Neural cell (in vitro differentiated cells): Measurements from ENCODE around the gene CKM. TPM values are rescaled to one million over a fixed set of nuclear protein-coding genes. Genes with fewer than 3 reads are reported as not detected.

Experiments
- H2AFZ ChIP-seq: fragments of 200-600, 300-800 bp; sonication (generic), shearing (Covaris generic); 2 replicates; pipeline ENCODE4 v1.6.0; 2014; ENCODE audit warnings: low read depth, mild to moderate bottlenecking, antibody characterized with exemption, low read length, moderate library complexity
- H3F3A ChIP-seq: fragments of 200-600 bp; shearing (Covaris generic); 2 replicates; pipeline ENCODE4 v1.6.1; 2016; ENCODE audit warnings: mild to moderate bottlenecking, moderate library complexity, mixed read lengths, antibody characterized with exemption, low read length; ENCODE audit not compliant: insufficient read depth, poor library complexity, severe bottlenecking
- H3K27ac ChIP-seq: fragments of 200-600, 300-800 bp; sonication (generic), shearing (Covaris generic); 2 replicates; pipeline ENCODE4 v1.5.1; 2014; ENCODE audit warnings: mild to moderate bottlenecking, low read length, moderate library complexity
- H3K27me3 ChIP-seq: fragments of 300-800, 200-600 bp; sonication (generic), shearing (Covaris generic); 2 replicates; pipeline ENCODE4 v1.6.0; 2014; ENCODE audit warnings: mild to moderate bottlenecking, low read depth, low read length, moderate library complexity; ENCODE audit not compliant: insufficient read depth
- H3K36me3 ChIP-seq: fragments of 300-800, 200-600 bp; sonication (generic), shearing (Covaris generic); 2 replicates; pipeline ENCODE4 v1.5.1; 2014; ENCODE audit warnings: mild to moderate bottlenecking, antibody characterized with exemption, low read length, moderate library complexity; ENCODE audit not compliant: insufficient read depth
- H3K4me2 ChIP-seq: fragments of 300-800, 200-600 bp; sonication (generic), shearing (Covaris generic); 2 replicates; pipeline ENCODE4 v1.6.0; 2014; ENCODE audit warnings: mild to moderate bottlenecking, low read length
- H3K4me3 ChIP-seq: fragments of 300-800, 200-600 bp; sonication (generic), shearing (Covaris generic); 2 replicates; pipeline ENCODE4 v1.5.1; 2014; ENCODE audit warnings: mild to moderate bottlenecking, low read length, moderate library complexity
- H3K79me2 ChIP-seq: fragments of 200-600 bp; shearing (Covaris generic); replicated peaks from 2 replicates; pipeline ENCODE4 v1.6.0; 2014; ENCODE audit warnings: mild to moderate bottlenecking, low read length, moderate library complexity; ENCODE audit not compliant: insufficient read depth
- H3K9ac ChIP-seq: fragments of 300-800, 200-600 bp; sonication (generic), shearing (Covaris generic); 2 replicates; pipeline ENCODE4 v1.6.1; 2016; ENCODE audit warnings: mild to moderate bottlenecking, low read length, mixed read lengths
- H3K9me2 ChIP-seq: fragments of 200-600 bp; shearing (Covaris generic); 2 replicates; pipeline ENCODE4 v1.6.1; 2016; ENCODE audit warnings: mild to moderate bottlenecking, low read length, mixed read lengths; ENCODE audit not compliant: insufficient read depth
- H3K9me3 ChIP-seq: fragments of 200-600, 300-800 bp; sonication (generic), shearing (Covaris generic); 2 replicates; pipeline ENCODE4 v1.6.1; 2016; ENCODE audit warnings: mild to moderate bottlenecking, mixed run types, low read length, moderate library complexity, mixed read lengths
- H4K20me1 ChIP-seq: fragments of 200-600 bp; shearing (Covaris generic); 2 replicates; pipeline ENCODE4 v1.6.1; 2016; ENCODE audit warnings: mild to moderate bottlenecking, mixed run types; ENCODE audit not compliant: insufficient read depth
- EP300 ChIP-seq: fragments of 450-650 bp; conservative IDR thresholded peaks from 2 replicates; pipeline ENCODE4 v1.6.1; 2014; ENCODE audit warnings: antibody characterized with exemption, mild to moderate bottlenecking, moderate library complexity; ENCODE audit not compliant: poor library complexity, severe bottlenecking
- EZH2 ChIP-seq: fragments of 200-600, 300-800 bp; shearing (Covaris generic), sonication (generic); IDR thresholded peaks from 2 replicates; pipeline ENCODE4 v1.6.1; 2014; ENCODE audit warnings: antibody characterized with exemption, low read length, borderline replicate concordance, mild to moderate bottlenecking; ENCODE audit not compliant: insufficient read depth, poor library complexity, severe bottlenecking
- MXI1 ChIP-seq: fragments of 450-650 bp; conservative IDR thresholded peaks from 2 replicates; pipeline ENCODE4 v1.6.1; 2014; ENCODE audit warnings: antibody characterized with exemption, mild to moderate bottlenecking; ENCODE audit not compliant: poor library complexity, severe bottlenecking
- POLR2AphosphoS5 ChIP-seq: IDR thresholded peaks from 2 replicates; pipeline ENCODE4 v1.6.1; 2012
- RAD21 ChIP-seq: fragments of 450-650 bp; conservative IDR thresholded peaks from 2 replicates; pipeline ENCODE4 v1.6.1; 2014; ENCODE audit warnings: antibody characterized with exemption, mild to moderate bottlenecking, moderate library complexity
- SMC3 ChIP-seq: fragments of 450-650 bp; conservative IDR thresholded peaks from 2 replicates; pipeline ENCODE4 v1.6.1; 2014; ENCODE audit warnings: antibody characterized with exemption, mild to moderate bottlenecking, moderate library complexity; ENCODE audit not compliant: poor library complexity
- TAF1 ChIP-seq: IDR thresholded peaks from 2 replicates; pipeline ENCODE4 v1.6.1; 2012; ENCODE audit warnings: low read depth
- polyA plus RNA-seq: library from polyadenylated mRNA; depleted of rRNA; stranded (reverse); fragments of >200 nt; gene quantifications from 2 replicates; pipeline ENCODE4 v1.2.3, GENCODE V29; 2014
- TF ChIP-seq, protein P1 (sequence below): fragments of 450-650 bp; IDR thresholded peaks from 2 replicates; pipeline ENCODE4 v1.5.1; 2014; ENCODE audit warnings: antibody characterized with exemption, mild to moderate bottlenecking, moderate library complexity; ENCODE audit not compliant: poor library complexity, severe bottlenecking
- TF ChIP-seq, protein P2 (sequence below): IDR thresholded peaks from 2 replicates; pipeline ENCODE4 v1.6.1; 2012; ENCODE audit warnings: borderline replicate concordance

CKM gene
- polyA plus RNA-seq, 1 donor from 2014 or later: 0.14 TPM

DNA sequence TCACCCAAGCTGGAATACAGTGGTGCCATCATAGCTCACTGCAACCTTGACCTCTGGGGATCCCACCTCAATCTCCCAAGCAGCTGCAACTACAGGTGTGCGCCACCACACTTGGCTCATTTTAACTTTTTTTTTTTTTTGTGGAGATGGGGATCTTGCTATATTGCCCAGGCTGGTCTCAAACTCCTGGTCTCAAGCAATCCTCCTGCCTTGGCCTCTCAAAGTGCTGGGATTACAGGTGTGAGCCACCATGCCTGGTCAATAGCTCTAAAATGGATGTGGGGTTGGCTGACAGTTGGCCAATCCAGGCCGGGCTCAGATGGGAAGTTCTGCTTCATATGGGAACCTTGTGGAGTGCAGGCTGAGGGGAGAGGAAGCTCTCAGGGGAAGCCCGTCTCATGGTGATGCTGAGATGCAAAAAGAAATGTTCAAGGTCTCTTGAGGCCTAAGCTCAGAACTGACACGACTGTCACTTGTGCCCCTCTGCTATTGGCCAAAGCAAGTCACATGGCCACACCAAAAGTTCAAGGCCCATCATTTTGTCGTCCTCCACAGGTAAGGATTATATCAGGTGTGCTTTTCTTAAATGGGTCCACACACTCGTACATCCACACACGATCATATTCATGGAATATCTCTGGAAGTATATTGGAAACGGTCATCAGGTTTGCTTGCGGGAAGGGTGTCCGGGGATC, 11.1 kb upstream of the CKM start:
- Histone ChIP-seq H3K27me3 (no peaks in the 10 kb centered on the region), H3K27ac (no peak overlapping the region), H3K9me3 (no peaks in the 10 kb centered on the region), H2AFZ (no peak overlapping the region), H3K4me2 (no peak overlapping the region), H3K4me3 (no peak overlapping the region), H3K36me3 (no peaks in the 10 kb centered on the region), H3K79me2 (no peaks in the 10 kb centered on the region), H3K9me2 (no peaks in the 10 kb centered on the region), H3K9ac (no peak overlapping the region), H4K20me1 (no peaks in the 10 kb centered on the region), H3F3A (no peaks in the 10 kb centered on the region)
- TF ChIP-seq TAF1 (no peak), EP300 (no peak), SMC3 (no peak), RAD21 (no peak), MXI1 (no peak)
- TF ChIP-seq, protein P1, sequence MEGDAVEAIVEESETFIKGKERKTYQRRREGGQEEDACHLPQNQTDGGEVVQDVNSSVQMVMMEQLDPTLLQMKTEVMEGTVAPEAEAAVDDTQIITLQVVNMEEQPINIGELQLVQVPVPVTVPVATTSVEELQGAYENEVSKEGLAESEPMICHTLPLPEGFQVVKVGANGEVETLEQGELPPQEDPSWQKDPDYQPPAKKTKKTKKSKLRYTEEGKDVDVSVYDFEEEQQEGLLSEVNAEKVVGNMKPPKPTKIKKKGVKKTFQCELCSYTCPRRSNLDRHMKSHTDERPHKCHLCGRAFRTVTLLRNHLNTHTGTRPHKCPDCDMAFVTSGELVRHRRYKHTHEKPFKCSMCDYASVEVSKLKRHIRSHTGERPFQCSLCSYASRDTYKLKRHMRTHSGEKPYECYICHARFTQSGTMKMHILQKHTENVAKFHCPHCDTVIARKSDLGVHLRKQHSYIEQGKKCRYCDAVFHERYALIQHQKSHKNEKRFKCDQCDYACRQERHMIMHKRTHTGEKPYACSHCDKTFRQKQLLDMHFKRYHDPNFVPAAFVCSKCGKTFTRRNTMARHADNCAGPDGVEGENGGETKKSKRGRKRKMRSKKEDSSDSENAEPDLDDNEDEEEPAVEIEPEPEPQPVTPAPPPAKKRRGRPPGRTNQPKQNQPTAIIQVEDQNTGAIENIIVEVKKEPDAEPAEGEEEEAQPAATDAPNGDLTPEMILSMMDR: no peak
- TF ChIP-seq, protein P2, sequence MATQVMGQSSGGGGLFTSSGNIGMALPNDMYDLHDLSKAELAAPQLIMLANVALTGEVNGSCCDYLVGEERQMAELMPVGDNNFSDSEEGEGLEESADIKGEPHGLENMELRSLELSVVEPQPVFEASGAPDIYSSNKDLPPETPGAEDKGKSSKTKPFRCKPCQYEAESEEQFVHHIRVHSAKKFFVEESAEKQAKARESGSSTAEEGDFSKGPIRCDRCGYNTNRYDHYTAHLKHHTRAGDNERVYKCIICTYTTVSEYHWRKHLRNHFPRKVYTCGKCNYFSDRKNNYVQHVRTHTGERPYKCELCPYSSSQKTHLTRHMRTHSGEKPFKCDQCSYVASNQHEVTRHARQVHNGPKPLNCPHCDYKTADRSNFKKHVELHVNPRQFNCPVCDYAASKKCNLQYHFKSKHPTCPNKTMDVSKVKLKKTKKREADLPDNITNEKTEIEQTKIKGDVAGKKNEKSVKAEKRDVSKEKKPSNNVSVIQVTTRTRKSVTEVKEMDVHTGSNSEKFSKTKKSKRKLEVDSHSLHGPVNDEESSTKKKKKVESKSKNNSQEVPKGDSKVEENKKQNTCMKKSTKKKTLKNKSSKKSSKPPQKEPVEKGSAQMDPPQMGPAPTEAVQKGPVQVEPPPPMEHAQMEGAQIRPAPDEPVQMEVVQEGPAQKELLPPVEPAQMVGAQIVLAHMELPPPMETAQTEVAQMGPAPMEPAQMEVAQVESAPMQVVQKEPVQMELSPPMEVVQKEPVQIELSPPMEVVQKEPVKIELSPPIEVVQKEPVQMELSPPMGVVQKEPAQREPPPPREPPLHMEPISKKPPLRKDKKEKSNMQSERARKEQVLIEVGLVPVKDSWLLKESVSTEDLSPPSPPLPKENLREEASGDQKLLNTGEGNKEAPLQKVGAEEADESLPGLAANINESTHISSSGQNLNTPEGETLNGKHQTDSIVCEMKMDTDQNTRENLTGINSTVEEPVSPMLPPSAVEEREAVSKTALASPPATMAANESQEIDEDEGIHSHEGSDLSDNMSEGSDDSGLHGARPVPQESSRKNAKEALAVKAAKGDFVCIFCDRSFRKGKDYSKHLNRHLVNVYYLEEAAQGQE: no peak

DNA sequence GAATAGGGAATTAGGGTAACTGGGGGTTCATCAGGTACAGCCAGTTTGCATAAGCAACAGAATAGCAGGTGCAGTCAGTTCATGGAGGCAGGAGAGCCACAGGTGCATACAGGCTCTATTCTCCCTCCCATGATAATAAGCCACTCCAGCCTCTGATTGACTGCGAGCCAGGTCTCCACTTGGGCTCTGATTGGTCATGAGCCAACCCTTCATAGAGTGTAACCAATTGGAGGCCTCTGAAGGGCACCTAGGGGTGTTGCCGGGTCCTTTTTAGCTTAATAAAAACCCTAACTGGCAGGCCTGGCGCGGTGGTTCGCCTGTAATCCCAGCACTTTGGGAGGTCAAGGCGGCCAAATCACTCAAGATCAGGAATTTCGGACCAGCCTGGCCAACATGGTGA, 8.7 kb upstream of the CKM start:
- TF ChIP-seq POLR2AphosphoS5 (no peak), EP300 (no peak), MXI1 (no peak), SMC3 (no peak), RAD21 (no peak), TAF1 (no peak), EZH2 (no peak)
- TF ChIP-seq, protein P2: no peak
- no peak overlapping the region for H3K9ac ChIP-seq
- H3K36me3 ChIP-seq: no peaks in the 10 kb centered on the region
- no peaks in the 10 kb centered on the region for H3K27me3 ChIP-seq
- H3F3A ChIP-seq: no peaks in the 10 kb centered on the region
- H3K9me3 ChIP-seq: no peaks in the 10 kb centered on the region
- H3K4me3 ChIP-seq: no peak overlapping the region
- H3K4me2 ChIP-seq: no peak overlapping the region
- H4K20me1 ChIP-seq: no peaks in the 10 kb centered on the region
- H3K9me2 ChIP-seq: no peaks in the 10 kb centered on the region
- H2AFZ ChIP-seq: no peak overlapping the region
- H3K27ac ChIP-seq: no peak overlapping the region
- no peaks in the 10 kb centered on the region for H3K79me2 ChIP-seq
